ENCODE measurements around the gene CFAP74. TPM values are rescaled to one million over a fixed set of nuclear protein-coding genes. Genes with fewer than 3 reads are reported as not detected.

Gene CFAP74
- polyA plus RNA-seq, 1 donor (not counting 4 experiments of a cell fraction or from before 2014, with no cell fraction given): not detected

GRCh38 chr1:1901641-1902294 is 101.8 kb downstream of the CFAP74 start:
- H3K4me2 ChIP-seq (ENCODE audit: control insufficient read depth, extremely low read depth, insufficient read depth, low read depth, low read length): no peak overlapping the region
- H4K20me1 ChIP-seq (ENCODE audit: control insufficient read depth, extremely low read depth, insufficient read depth, low read length): no peaks in the 10 kb centered on the region
- H3K36me3 ChIP-seq (ENCODE audit: control insufficient read depth in 2 of 2, extremely low read depth in 1 of 2, insufficient read depth in 2 of 2, low read length in 2 of 2): no peaks in the 10 kb centered on the region
- no peak overlapping the region for H3K4me3 ChIP-seq (ENCODE audit: control insufficient read depth in 2 of 3, extremely low read depth in 1 of 3, insufficient read depth in 2 of 3, low read depth in 1 of 3, low read length in 3 of 3)
- no peaks in the 10 kb centered on the region for H3K9me1 ChIP-seq (ENCODE audit: control insufficient read depth, extremely low read depth, insufficient read depth, low read length)
- H3K9ac ChIP-seq (ENCODE audit: control insufficient read depth, extremely low read depth, insufficient read depth, low read length): no peak overlapping the region
- H3K4me1 ChIP-seq (ENCODE audit: control insufficient read depth, extremely low read depth, insufficient read depth, low read length): peaks cover 8% of the 10 kb centered on the region
- dilution Hi-C loops (cut with MboI; ENCODE audit: extremely low pct_ligation_motif_present, low sequenced_read_pairs): no loop called here
- FAIRE-seq (no peak), DNase-seq (ENCODE audit: low read depth, low spot score) (no peak)
- no peaks in the 10 kb centered on the region for H3K79me2 ChIP-seq (ENCODE audit: control insufficient read depth, insufficient read depth, low read length)
- no peaks in the 10 kb centered on the region for H3K9me3 ChIP-seq (ENCODE audit: control insufficient read depth, low read depth, low read length)
- H3K27me3 ChIP-seq (ENCODE audit: control insufficient read depth, extremely low read depth, insufficient read depth, low read length): peaks cover 6% of the 10 kb centered on the region
- TF ChIP-seq EZH2 (IDR thresholded peaks at IDR 0.05; ENCODE audit: low read length): no peak
- TF ChIP-seq CTCF (optimal IDR thresholded peaks at IDR 0.05 in 1 of 3, IDR thresholded peaks at IDR 0.05 in 1 of 3, conservative IDR thresholded peaks at IDR 0.05 in 1 of 3; ENCODE audit: extremely low read depth in 1 of 3, insufficient read depth in 2 of 3, low read length in 3 of 3): no peak
- no peak overlapping the region for H3K27ac ChIP-seq (ENCODE audit: control insufficient read depth, insufficient read depth, low read length)
- H2AFZ ChIP-seq (ENCODE audit: control insufficient read depth, low read length): no peak overlapping the region

GRCh38 chr1:1900883-1901640 is 102.5 kb downstream of the CFAP74 start:
- peaks cover 6% of the 10 kb centered on the region for H3K27me3 ChIP-seq (ENCODE audit: control insufficient read depth, extremely low read depth, insufficient read depth, low read length)
- no peak for FAIRE-seq
- H4K20me1 ChIP-seq (ENCODE audit: control insufficient read depth, extremely low read depth, insufficient read depth, low read length): no peaks in the 10 kb centered on the region
- no peaks in the 10 kb centered on the region for H3K9me1 ChIP-seq (ENCODE audit: control insufficient read depth, extremely low read depth, insufficient read depth, low read length)
- DNase-seq (ENCODE audit: low read depth, low spot score): no peak
- dilution Hi-C loops (cut with MboI; ENCODE audit: extremely low pct_ligation_motif_present, low sequenced_read_pairs): no loop called here
- peaks cover 2% of the 10 kb centered on the region for H3K4me1 ChIP-seq (ENCODE audit: control insufficient read depth, extremely low read depth, insufficient read depth, low read length)
- H3K36me3 ChIP-seq (ENCODE audit: control insufficient read depth in 2 of 2, extremely low read depth in 1 of 2, insufficient read depth in 2 of 2, low read length in 2 of 2): no peaks in the 10 kb centered on the region
- H3K27ac ChIP-seq (ENCODE audit: control insufficient read depth, insufficient read depth, low read length): no peak overlapping the region
- no peak overlapping the region for H2AFZ ChIP-seq (ENCODE audit: control insufficient read depth, low read length)
- no peaks in the 10 kb centered on the region for H3K79me2 ChIP-seq (ENCODE audit: control insufficient read depth, insufficient read depth, low read length)
- no peak overlapping the region for H3K4me3 ChIP-seq (ENCODE audit: control insufficient read depth in 2 of 3, extremely low read depth in 1 of 3, insufficient read depth in 2 of 3, low read depth in 1 of 3, low read length in 3 of 3)
- TF ChIP-seq CTCF (optimal IDR thresholded peaks at IDR 0.05 in 1 of 3, IDR thresholded peaks at IDR 0.05 in 1 of 3, conservative IDR thresholded peaks at IDR 0.05 in 1 of 3; ENCODE audit: extremely low read depth in 1 of 3, insufficient read depth in 2 of 3, low read length in 3 of 3) (no peak), EZH2 (IDR thresholded peaks at IDR 0.05; ENCODE audit: low read length) (no peak)
- H3K4me2 ChIP-seq (ENCODE audit: control insufficient read depth, extremely low read depth, insufficient read depth, low read depth, low read length): no peak overlapping the region
- no peak overlapping the region for H3K9ac ChIP-seq (ENCODE audit: control insufficient read depth, extremely low read depth, insufficient read depth, low read length)
- H3K9me3 ChIP-seq (ENCODE audit: control insufficient read depth, low read depth, low read length): no peaks in the 10 kb centered on the region
